ENCODE results near the gene ITPR2.
"Not testable (repeated sequence)": the region's sequence is repeated elsewhere in the genome, so short reads cannot be mapped to it uniquely, and the experiment has no call there.

Gene ITPR2

DNA sequence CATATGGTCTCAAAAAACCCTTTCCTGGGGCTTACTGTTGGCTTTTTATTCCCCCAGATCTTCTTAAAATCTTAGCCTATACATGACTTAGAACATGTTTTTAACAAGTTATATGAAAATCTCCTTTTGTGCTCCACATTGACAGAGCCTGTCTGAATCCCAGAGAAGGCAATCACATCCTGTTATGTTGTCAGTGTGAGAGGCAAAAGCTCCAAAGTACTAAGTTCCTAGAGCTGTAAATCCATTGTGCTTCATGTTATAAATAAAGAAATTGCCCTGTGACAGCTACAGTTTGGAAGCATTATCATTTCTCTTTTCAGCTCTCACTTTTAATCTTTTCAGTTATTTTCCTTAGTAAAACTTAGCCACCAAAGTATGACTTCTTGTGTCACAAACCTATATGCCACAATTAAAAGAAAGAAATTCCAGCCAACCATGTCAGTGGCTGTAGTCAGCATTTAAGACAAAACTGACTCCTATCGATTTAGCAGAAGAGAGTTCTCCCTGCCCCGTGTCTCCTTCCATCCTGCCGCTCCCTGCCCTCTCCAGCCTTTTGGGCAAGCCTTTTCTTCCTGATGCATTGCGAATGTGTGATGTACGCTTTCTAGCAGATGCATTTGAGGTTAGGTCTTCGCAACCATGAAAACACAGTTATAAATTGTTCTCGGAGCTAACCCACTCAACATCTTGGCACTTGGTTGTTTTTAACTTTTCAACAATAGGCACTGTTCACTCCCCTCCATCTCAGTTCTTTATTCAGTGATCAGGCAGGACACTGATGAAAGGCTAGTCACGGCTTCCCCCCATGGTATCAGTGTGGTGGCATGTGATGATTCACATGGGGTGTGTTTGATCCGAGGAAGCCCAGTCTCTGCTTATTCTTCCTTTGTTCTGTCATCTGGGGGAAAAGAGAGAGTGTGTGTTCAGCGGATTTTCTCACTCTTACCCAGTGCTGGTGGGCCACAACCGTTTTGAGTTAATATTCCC lies 494.1 kb downstream of the ITPR2 start:
- no peak for DNase-seq (ENCODE audit: low read depth)

DNA sequence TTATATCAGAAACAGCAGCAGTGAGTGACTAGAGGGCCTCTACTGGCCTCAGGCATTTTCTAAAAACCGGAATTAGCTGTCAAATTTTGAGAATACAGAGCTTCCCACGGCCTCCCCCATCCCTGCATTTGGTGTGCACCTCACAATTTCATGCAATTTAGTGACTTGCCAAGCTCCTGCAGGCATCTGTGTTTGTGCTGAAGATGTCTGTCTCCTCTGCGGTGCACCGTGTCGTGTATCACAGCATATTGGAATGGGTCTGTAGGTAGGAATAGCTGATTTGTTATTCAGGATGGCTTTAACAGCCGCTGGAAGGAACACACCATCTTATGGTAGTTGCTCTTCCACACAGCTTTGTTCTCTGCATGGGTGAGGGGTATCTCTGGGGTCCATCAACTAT lies 497.3 kb downstream of the ITPR2 start:
- DNase-seq (ENCODE audit: low read depth): no peak

DNA sequence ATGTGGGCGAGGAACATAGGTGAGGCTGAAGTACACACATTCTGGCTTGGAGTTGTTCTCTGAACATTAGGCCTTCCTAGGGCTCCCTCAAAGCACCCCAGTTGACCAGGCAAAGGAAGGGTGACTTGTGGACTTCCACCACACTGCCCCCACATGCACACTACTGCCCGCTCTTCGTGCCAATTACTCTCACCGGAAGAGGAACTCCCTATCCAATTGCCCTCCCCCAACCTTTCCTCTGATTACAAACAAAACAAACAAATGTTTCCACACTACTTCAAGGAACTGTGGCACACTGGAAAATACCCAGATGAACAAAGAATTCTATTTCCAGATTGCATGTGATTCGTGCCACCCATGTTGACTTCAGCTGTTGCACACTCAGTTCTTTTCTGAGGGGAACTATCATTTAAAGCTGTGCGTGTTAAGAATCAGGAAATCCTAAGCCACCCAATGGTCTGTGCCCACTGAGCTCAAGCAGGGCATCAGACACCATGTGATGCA lies 498.3 kb downstream of the ITPR2 start:
- no peak for DNase-seq (ENCODE audit: low read depth)

DNA sequence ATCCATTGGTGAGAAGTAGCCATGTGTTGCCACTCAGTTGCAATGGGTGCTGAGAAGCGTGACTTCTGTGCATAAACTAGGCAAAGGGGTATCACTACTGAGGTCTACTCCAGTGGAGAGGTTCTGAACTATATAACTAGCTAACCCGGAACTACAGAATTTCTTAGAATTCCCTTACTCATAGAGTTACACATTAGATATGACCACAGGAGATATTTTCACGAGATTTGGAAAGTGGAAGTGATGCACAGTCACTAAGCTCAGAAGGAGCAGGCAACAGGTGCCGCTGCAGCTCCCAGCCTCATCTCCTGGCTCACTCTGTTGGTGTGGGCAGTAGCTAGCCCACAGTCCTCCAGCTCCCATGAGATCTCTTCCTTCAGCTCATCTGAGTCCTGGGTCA lies 501.0 kb downstream of the ITPR2 start:
- no peak for DNase-seq (ENCODE audit: low read depth)

DNA sequence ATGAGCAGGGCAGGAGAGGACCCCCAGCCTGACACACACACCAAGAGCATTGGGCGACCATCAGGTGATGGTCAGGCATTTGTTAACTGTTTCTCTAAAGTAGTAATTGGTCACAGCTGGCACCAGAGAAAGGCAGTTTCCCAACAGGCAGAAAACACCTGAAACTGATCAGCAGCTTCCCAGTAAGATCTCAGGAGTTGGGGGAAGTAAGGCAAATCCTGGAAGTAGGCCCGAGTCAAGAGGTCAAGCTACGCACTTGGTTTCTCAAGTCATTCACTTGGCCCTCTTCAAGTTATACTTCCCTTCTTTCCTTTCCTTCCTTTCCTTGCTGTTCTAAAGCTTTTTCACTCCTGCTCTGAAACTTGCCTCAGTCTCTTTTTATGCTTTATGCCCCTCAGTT lies 501.9 kb downstream of the ITPR2 start:
- DNase-seq (ENCODE audit: low read depth): no peak

DNA sequence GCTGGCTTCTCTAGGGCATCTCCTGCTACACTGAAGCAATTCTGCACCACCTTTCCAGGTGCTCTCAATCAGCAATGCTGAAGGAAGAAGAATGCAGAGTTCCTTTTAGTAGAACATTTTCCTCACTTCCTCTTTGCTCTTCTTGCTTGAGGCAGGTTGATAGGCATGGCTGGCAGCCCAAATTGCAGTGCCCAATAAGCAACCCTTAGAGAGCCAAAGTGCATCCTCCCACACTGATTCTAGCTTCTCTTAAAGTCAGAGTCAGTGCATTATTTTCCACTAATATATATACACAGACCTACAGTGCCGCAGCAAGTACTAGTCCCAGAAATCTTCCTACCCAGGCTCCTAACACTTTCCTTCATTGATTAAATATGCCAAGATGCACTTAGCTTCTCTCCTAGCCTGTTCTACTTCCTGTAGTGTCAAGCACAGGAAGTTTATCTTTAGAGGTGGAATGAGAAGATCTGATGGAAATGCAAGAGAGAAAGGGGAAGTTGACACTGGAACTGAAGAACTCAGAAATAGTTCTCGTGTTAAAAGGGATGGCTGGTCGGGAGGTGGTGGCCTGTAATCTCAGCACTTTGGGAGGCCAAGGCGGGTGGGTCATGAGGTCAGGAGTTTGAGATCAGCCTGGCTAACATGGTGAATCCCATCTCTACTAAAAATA lies 504.9 kb downstream of the ITPR2 start:
- no peak for DNase-seq (ENCODE audit: low read depth)

DNA sequence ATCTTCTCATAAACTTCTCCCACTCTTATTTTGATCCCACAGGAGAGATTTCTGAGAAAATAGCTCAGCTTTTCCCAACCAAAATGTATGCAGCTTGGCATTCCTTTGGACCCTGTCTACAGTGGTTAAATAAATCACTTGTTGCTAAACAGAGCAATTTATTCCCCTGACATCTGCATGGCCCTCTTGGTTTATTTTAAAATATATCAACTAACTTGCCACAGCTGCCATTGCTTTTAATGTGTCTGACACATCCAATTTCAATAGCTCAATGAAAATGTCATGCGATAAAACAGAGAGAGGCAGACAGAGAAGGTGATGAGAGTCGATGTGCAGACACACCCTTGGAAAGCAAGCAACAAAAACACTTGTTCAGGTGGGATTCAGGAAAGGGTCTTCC lies 509.3 kb downstream of the ITPR2 start:
- DNase-seq (ENCODE audit: low read depth): no peak

DNA sequence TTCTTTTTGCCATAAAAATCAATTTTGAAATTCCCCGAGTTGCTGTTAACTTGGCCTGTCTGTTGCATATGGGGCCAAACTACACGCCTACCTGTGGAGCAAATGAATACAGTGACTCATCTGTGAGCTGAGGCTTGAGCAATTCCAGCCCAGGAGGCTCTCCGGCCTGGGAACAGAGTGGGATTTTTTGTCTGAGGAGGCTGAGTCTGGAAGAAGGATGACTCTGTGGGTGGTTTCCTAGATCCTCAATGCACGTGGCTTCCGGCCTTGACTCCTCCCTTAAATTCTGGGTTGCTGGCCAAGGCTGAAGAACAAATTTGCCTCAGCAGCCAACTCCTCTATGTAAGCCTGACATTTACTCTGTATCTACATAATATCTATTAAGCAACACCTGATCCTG lies 513.5 kb downstream of the ITPR2 start:
- DNase-seq (ENCODE audit: low read depth): no peak

DNA sequence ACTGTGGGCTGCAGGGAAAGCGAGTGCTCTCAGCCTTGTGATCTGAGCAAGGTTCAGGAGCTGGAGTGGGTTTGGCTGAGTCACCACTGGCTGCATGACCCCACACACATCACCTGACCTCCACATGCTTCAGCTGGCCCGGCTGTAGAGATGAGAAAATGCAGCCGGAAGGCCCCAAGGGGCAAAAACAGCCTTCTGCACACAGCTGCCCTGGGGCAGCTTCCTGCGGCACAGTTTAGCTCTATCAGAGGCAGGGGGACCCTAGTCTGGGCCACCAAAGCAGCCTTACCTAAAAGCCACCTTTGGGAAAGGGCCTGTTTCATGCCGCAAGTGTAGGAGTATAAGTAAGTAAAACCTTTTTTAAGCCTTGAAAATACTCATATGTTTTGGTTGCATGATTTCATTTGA lies 514.3 kb downstream of the ITPR2 start:
- DNase-seq (ENCODE audit: low read depth): no peak

DNA sequence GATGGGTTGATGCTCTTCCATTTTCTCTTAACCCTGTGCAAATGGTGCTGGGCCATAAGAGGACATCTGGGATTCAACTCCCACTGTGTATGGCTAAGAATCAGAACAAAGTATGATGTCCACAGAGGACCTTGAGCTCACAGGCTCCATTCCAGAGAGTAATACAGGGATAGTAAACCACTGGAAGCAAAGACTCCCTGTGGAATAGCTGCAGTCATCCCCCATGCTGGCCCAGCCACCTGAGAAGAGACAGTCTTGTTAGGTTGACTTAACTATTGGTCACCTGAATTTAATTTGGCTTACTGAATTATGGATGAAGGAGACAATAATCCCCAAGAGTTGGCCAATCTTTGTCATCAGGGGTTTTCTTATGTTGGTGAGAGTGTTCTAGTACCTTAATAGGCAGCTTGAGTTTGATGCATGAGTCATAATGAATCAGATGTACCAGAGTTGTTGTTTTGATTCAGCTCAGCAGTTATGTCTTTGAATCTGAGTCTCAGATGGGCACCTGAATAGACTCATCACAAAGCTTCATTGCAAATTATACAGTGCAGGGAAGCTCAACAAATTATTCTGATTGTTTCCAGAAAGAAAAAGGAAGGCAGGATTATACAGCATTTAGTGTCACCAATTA lies 514.9 kb downstream of the ITPR2 start:
- no peak for DNase-seq (ENCODE audit: low read depth)

DNA sequence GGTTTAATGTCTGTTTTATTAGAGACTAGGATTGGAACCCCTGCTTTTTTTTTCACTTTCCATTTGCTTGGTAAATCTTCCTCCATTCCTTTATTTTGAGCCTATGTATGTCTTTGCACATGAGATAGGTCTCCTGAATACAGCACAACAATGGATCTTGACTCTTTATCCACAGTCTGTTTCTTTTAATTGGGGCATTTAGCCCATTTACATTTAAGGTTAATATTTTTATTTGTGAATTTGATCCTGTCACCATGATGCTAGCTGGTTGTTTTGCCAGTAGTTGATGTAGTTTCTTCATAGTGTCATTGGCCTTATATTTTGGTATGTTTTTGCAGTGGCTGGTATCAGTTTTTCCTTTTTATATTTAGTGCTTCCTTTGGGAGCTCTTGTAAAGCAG lies 518.9 kb downstream of the ITPR2 start:
- not testable (repeated sequence) for DNase-seq (ENCODE audit: low read depth)

DNA sequence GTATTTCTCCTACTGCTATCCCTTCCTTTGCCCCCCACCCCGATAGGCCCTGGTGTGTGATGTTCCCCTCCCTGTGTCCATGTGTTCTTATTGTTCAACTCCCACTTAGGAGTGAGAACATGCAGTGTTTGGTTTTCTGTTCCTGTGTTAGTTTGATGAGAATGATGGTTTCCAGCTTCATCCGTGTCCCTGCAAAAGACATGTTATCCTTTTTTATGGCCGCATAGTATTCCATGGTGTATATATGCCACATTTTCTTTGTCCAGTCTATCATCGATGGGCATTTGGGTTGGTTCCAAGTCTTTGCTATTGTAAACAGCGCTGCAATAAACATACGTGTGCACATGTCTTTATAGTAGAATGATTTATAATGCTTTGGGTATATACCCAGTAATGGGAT lies 522.5 kb downstream of the ITPR2 start:
- DNase-seq (ENCODE audit: low read depth): not testable (repeated sequence)

DNA sequence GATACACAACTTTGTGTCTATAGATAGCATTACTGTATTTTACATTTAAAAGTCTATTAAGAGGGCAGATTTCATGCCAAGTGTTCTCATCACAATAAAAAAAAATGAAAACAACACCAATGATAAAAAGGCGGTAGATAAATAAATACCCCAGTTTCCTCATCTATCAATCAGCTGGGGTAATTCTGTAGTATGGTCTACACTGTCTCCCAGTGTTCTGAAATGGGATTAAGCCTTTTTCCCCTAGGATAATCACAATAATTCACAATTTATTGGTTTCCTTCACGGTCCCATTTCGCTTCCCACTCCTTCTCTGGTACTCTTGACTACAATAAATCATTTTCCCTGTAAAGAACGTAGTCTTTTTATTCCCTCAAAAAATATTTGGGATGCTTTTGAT lies 523.4 kb downstream of the ITPR2 start:
- no peak for DNase-seq (ENCODE audit: low read depth)

DNA sequence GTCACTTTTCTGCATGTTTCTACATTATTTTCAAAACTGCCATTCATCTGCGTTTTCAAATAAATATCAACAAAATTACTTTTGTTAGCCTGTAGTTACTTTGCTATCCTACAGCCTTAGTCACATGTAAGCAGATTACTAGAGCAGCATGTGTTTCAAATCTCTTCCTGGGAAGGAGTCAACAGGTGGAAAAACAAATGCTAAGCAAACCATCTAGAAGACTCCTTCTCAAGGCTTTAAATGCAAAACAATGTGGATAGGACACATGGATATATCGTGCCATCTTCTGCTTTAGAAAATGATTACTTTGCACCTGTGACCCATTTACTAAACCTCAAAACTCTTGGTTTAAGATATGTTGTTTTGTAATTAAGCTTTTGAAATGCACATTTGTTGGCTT lies 528.7 kb downstream of the ITPR2 start:
- DNase-seq (ENCODE audit: low read depth): no peak

DNA sequence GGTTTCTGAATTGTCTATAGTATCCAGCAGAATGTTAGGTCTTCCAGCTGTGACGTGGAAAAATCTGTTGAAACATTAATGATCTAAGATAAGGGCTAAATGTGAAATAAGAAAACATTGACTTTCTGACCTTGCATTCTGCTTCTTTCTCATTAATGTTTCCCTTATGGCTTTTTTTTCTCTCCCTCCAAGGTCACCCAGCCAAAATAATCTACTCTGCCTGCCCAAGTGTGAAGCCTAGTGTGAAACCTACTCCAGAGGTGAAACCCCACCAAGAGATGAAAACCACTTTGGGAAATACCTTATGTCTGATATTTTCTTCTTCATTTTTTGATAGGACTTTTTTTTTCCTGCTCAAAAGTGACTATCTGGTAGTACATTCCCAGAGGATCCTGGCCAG lies 529.6 kb downstream of the ITPR2 start:
- DNase-seq (ENCODE audit: low read depth): no peak

DNA sequence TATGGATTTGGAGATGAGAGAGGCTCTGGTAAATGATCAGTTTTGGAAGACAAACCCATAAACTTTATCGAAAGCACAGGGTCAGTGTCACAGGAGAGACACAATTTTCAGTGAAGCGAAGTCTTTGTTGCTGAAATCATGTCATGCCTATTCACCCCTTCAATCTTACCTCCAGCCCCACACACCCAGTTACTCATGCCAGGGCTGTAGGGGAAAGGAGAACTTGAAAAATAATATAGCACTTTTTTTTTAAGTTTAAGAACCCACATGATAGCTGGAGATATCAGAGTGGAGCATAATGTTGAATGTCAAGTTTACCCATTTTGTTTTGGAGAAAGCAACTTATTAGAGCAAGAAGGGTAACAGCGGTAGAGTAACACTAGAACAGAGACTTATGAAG lies 530.2 kb downstream of the ITPR2 start:
- no peak for DNase-seq (ENCODE audit: low read depth)

DNA sequence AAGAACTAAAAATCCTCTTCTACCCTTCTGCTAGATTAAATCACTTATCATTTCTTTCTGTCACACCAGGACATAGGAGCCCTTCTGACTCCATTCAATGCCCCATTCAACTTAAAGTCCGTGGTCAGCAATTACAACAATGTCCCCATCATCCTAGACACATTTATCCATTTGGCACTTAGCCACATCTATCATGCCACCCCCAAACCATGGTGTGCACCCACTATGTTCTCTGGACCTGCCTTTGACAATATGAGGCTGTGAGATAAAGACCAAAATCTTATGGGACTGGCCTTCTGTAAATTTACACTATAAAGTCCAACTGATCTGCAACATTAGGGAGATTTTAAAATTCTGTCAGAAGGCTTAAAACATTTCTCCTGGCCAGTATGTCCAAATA lies 533.2 kb downstream of the ITPR2 start:
- no peak for DNase-seq (ENCODE audit: low read depth)

DNA sequence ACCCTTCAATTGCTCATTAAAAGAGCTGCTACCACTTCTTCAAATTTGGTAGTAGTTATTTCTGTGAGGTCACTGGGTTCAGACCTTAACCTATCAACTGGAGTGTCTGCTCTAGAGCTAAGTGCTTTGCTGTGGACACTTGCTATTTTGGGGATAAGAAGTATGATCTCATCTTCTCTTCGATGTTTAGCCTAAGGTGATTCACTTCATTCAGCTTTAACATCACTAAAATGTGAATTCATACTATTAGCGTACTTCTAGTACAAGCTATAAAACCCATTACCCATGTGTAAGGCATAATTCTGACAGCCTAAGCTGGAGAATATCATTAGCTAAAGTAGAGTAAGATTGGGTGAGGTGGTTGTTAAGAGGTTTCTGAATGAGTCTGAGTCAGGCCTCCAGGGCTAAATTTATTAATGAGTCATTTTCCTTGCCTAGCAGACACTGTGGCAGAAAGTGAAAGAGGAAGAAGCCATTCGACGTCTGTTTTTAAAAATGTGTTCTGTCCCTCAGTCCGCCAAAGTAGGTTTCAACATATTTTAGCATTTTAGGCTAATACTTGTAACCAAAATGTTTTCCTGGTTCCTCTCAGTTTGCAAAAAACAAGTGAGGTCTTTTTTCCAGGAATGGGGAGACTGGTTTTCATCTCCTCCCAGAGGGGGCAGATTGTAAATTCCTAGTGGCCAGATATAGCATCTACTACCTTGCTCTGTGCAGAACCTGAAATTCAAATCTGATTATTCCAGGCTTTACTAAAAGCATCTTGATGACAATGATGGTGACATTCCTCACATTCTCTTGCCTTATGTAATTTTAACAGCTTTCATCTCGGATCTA lies 534.0 kb downstream of the ITPR2 start:
- DNase-seq (ENCODE audit: low read depth): no peak

DNA sequence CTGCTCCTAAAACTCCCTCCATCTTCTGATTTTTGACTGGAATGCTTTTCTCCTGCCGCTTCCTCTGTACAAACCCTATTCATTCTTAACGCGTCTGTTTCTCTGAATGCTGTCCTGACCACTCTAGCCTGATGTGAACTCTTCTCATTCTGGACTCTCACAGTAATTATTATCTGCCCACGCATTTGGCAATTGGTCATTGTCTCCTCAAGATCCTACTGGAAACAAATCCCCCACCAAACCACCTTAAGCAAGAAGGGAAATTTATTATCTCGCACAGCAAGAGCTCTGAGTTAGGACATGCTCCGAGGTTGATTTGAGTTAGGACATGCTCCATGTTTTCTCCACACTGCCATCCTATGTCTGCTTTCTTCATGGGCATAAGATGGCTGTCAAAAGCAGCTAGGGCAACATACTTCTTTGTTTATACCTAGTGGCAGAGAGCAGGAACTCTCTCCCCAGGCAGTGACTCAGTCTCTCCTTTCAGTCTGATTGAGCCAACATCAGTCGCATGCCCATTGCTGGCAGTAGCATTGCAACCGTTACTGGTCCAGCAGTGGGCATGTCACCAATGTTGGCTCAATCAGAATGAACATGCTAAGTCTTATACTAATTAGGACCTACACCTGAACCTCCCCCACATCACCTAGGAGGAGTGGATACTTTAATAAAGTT lies 535.5 kb downstream of the ITPR2 start:
- no peak for DNase-seq (ENCODE audit: low read depth)

DNA sequence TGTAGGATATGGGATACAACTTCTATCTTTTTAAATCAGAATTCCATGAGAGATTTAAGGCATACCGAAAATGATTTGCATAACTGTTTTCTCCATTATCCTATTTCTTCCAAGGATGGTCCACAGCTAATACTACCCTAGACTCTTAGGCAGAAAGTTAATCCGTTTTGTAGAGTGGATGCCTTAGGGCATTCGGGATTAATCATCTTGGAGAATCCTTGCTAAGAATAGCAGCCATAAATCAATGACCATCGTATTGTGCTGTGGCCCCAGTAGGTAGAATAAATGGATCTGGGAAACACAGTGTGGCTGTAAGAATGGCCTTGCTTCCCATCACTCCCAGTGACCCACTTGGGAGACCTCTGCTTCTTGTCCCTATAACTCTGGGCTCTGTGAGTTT lies 538.0 kb downstream of the ITPR2 start:
- DNase-seq (ENCODE audit: low read depth): no peak

DNA sequence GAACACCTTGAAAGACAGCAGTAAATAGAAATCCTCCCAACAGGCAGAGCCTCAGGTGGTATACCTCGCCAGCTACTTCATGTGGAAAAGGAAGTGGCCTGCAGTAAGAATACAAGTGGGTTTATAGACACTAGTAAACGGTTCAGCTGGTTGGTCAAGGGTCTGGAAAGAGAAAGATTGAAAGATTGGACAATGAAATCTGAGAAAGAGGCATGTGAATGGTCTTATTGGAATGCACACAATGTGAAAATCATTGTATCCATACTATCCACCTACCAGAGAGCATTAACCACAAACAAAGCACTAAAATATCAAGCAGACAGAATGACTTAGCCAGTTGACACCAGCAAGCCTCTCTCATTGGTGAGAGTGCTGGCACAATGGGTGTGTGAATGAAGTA lies 539.4 kb downstream of the ITPR2 start:
- no peak for DNase-seq (ENCODE audit: low read depth)
